SK-N-SH (cell line): ENCODE results near the gene MIPOL1. TPM values are rescaled to one million over a fixed set of nuclear protein-coding genes. Genes with fewer than 3 reads are reported as not detected.
"Not testable (repeated sequence)": the region's sequence is repeated elsewhere in the genome, so short reads cannot be mapped to it uniquely, and the experiment has no call there.

Experiments used
- CTCF ChIA-PET: fragments of 300-600, 350-600 bp; formaldehyde crosslinking; extraction: SDS; loops from one replicate; lab custom pipeline; 2021; lab: Yijun Ruan, JAX
- POLR2A ChIA-PET: fragments of 350-600 bp; sonication (Branson Sonifier 250); formaldehyde crosslinking; extraction: SDS; loops from one replicate; lab custom pipeline; 2020; ENCODE audit warnings: antibody characterized with exemption, inconsistent platforms; lab: Yijun Ruan, JAX
- DNase-seq: peaks from one replicate; pipeline ENCODE4 v3.0.0; 2012
- H2AFZ ChIP-seq: fragments of 200-600 bp; sonication (generic); 2 replicates; pipeline ENCODE4 v1.8.1; 2016; ENCODE audit warnings: antibody characterized with exemption, mild to moderate bottlenecking, low read depth
- H3F3A ChIP-seq: fragments of 200-600 bp; sonication (generic); replicated peaks from 2 replicates; pipeline ENCODE3; 2016; ENCODE audit warnings: antibody characterized with exemption, mild to moderate bottlenecking; ENCODE audit not compliant: insufficient read depth
- H3K27ac ChIP-seq, 2 experiments: fragments of 200-500 bp in 1 of 2; fragments of 200-600 bp in 1 of 2; sonication (Bioruptor generic) in 1 of 2; sonication (generic), shearing (Covaris generic) in 1 of 2; 2 replicates each; pipeline versions ENCODE4 v1.5.1 to v1.6.1; 2014 to 2016; ENCODE audit warnings: low read depth in 2 of 2, inconsistent platforms in 1 of 2, low read length in 1 of 2, mild to moderate bottlenecking in 1 of 2, mixed read lengths in 1 of 2
- H3K27me3 ChIP-seq: fragments of 200-600 bp; sonication (generic), shearing (Covaris generic); 2 replicates; pipeline ENCODE4 v1.6.1; 2016; ENCODE audit warnings: mixed run types; ENCODE audit not compliant: insufficient read depth
- H3K36me3 ChIP-seq, 2 experiments: fragments of 200-500 bp in 1 of 2; fragments of 200-600 bp in 1 of 2; sonication (Bioruptor generic) in 1 of 2; sonication (generic) in 1 of 2; replicated peaks in 1 of 2; 2 replicates each; pipeline versions ENCODE3 to v1.5.1; 2014 to 2016; ENCODE audit warnings: low read length in 1 of 2, mild to moderate bottlenecking in 1 of 2; ENCODE audit not compliant: insufficient read depth in 2 of 2, control insufficient read depth in 1 of 2
- H3K4me1 ChIP-seq, 2 experiments: fragments of 200-500 bp in 1 of 2; fragments of 200-600 bp in 1 of 2; sonication (Bioruptor generic) in 1 of 2; sonication (generic), shearing (Covaris generic) in 1 of 2; 2 replicates each; pipeline versions ENCODE4 v1.5.1 to v1.6.1; 2014 to 2016; ENCODE audit warnings: low read depth in 1 of 2, low read length in 1 of 2, mixed run types in 1 of 2; ENCODE audit not compliant: insufficient read depth in 2 of 2, control insufficient read depth in 1 of 2
- H3K4me2 ChIP-seq: fragments of 200-600 bp; sonication (generic), shearing (Covaris generic); 2 replicates; pipeline ENCODE4 v1.6.1; 2017; ENCODE audit warnings: mixed run types
- H3K4me3 ChIP-seq, 2 experiments: fragments of 200-500 bp in 1 of 2; fragments of 200-600 bp in 1 of 2; sonication (Bioruptor generic) in 1 of 2; sonication (generic), shearing (Covaris generic) in 1 of 2; 2 replicates each; pipeline versions ENCODE4 v1.5.1 to v1.8.1; 2014 to 2016; ENCODE audit warnings: low read depth in 2 of 2, inconsistent platforms in 1 of 2, low read length in 1 of 2, mild to moderate bottlenecking in 1 of 2, mixed read lengths in 1 of 2, moderate library complexity in 1 of 2
- H3K79me2 ChIP-seq: fragments of 200-600 bp; sonication (generic); 2 replicates; pipeline ENCODE4 v1.8.1; 2017; ENCODE audit warnings: mild to moderate bottlenecking; ENCODE audit not compliant: insufficient read depth
- H3K9ac ChIP-seq: fragments of 200-600 bp; sonication (generic); 2 replicates; pipeline ENCODE4 v1.6.1; 2017; ENCODE audit warnings: mixed run types
- H3K9me2 ChIP-seq: fragments of 200-600 bp; sonication (generic); 2 replicates; pipeline ENCODE4 v1.6.1; 2017; ENCODE audit warnings: mixed run types
- H3K9me3 ChIP-seq: fragments of 200-600 bp; sonication (generic); 2 replicates; pipeline ENCODE4 v1.6.1; 2017; ENCODE audit warnings: mixed run types, mild to moderate bottlenecking, moderate library complexity
- H4K20me1 ChIP-seq: fragments of 200-600 bp; sonication (generic); 2 replicates; pipeline ENCODE4 v1.6.1; 2017; ENCODE audit warnings: mild to moderate bottlenecking, mixed run types; ENCODE audit not compliant: insufficient read depth
- CHD2 ChIP-seq: fragments of 150-350 bp; IDR thresholded peaks from 2 replicates; pipeline ENCODE4 v1.6.1; 2018; ENCODE audit warnings: low read length; ENCODE audit not compliant: partially characterized antibody
- EZH2phosphoT487 ChIP-seq: fragments of 200-600 bp; sonication (generic); IDR thresholded peaks from 2 replicates; pipeline ENCODE4 v1.6.1; 2017; ENCODE audit warnings: low read depth, mixed run types, mild to moderate bottlenecking, antibody characterized with exemption, moderate library complexity, borderline replicate concordance
- FOSL2 ChIP-seq: IDR thresholded peaks from 2 replicates; pipeline ENCODE4 v1.4.0; 2012; ENCODE audit warnings: low read depth, mild to moderate bottlenecking, moderate library complexity, borderline replicate concordance
- FOXJ3 ChIP-seq: sonication (generic); formaldehyde crosslinking; IDR thresholded peaks from 2 replicates; pipeline ENCODE4 v1.5.1; 2020; ENCODE audit warnings: mild to moderate bottlenecking, missing genetic modification reagents
- IRF3 ChIP-seq: fragments of 150-350 bp; IDR thresholded peaks from 2 replicates; pipeline ENCODE4 v1.6.1; 2016; ENCODE audit warnings: mild to moderate bottlenecking, low read depth, low read length
- JUND ChIP-seq: IDR thresholded peaks from 2 replicates; pipeline ENCODE4 v1.4.0; 2012
- MAX ChIP-seq: IDR thresholded peaks from 2 replicates; pipeline ENCODE4 v1.4.0; 2012; ENCODE audit warnings: low read depth
- POLR2AphosphoS5 ChIP-seq: IDR thresholded peaks from 2 replicates; pipeline ENCODE4 v1.6.1; 2012; ENCODE audit warnings: low read depth, low read length
- USF1 ChIP-seq: IDR thresholded peaks from 2 replicates; pipeline ENCODE4 v1.4.0; 2012; ENCODE audit warnings: low read depth, borderline replicate concordance
- WGBS: methylation state at CpG from one replicate; pipeline ENCODE4 v1.1.6; 2017; ENCODE audit warnings: low lambda C conversion rate; 5-methylcytosine and 5-hydroxymethylcytosine counted together
- polyA plus RNA-seq, 3 experiments: library from polyadenylated mRNA; depleted of rRNA; stranded (reverse); fragments of >200 nt; gene quantifications; 2 replicates each; pipeline ENCODE4 v1.2.3, GENCODE V29; 2012
- TF ChIP-seq, protein P1 (sequence below): fragments of 150-350 bp; IDR thresholded peaks from 2 replicates; pipeline ENCODE4 v1.6.1; 2017; ENCODE audit warnings: antibody characterized with exemption, low read length, low read depth, borderline replicate concordance
- TF ChIP-seq, protein P2 (sequence below): fragments of 200-600 bp; sonication (generic); IDR thresholded peaks from 2 replicates; pipeline ENCODE4 v1.6.1; 2017; ENCODE audit warnings: antibody characterized with exemption, mild to moderate bottlenecking, moderate library complexity

MIPOL1 gene
- polyA plus RNA-seq, 1 of the 3 experiments (the other 2 are of a cell fraction), result 0.23 TPM

DNA sequence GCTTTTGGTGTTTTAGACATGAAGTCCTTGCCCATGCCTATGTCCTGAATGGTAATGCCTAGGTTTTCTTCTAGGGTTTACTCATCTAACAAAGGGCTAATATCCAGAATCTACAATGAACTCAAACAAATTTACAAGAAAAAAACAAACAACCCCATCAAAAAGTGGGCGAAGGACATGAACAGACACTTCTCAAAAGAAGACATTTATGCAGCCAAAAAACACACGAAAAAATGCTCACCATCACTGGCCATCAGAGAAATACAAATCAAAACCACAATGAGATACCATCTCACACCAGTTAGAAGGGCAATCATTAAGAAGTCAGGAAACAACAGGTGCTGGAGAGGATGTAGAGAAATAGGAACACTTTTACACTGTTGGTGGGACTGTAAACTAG, 35.4 kb upstream of the MIPOL1 start:
- POLR2A ChIA-PET, H3K9me3 ChIP-seq, CTCF ChIA-PET, H3K9me2 ChIP-seq, H3K27me3 ChIP-seq, H3F3A ChIP-seq, H3K9ac ChIP-seq, H3K27ac ChIP-seq, H2AFZ ChIP-seq, H3K4me2 ChIP-seq, H3K36me3 ChIP-seq, H3K79me2 ChIP-seq, H3K4me1 ChIP-seq, DNase-seq, H3K4me3 ChIP-seq, H4K20me1 ChIP-seq: not testable (repeated sequence)
- WGBS, result no CpG with 5 or more reads among the region's 2 CpGs

GRCh38 chr14:37165794-37166193, 31.9 kb upstream of the MIPOL1 start:
- H3K9me3 ChIP-seq, result no peaks in the 10 kb centered on the region
- ChIA-PET POLR2A (no interaction called here), CTCF (no interaction called here)
- no peaks in the 10 kb centered on the region for H3F3A ChIP-seq
- H3K9me2 ChIP-seq, result no peaks in the 10 kb centered on the region
- H3K79me2 ChIP-seq, result no peaks in the 10 kb centered on the region
- no peaks in the 10 kb centered on the region for H4K20me1 ChIP-seq
- WGBS, result 6% methylated on average over 3 of the region's 3 CpGs
- no peak overlapping the region for H3K27ac ChIP-seq
- DNase-seq, result no peak
- no peaks in the 10 kb centered on the region for H3K36me3 ChIP-seq
- no peak overlapping the region for H3K9ac ChIP-seq
- no peak overlapping the region for H3K4me3 ChIP-seq
- no peak overlapping the region for H3K4me2 ChIP-seq
- TF ChIP-seq CHD2 (no peak), USF1 (no peak)
- no peaks in the 10 kb centered on the region for H3K27me3 ChIP-seq
- H2AFZ ChIP-seq, result no peak overlapping the region
- H3K4me1 ChIP-seq, result no peaks in the 10 kb centered on the region

- CTCF ChIA-PET, result interaction anchor here (2.0 kb wide), 1 partner anchor 17 kb away, joined by 7 read pairs; no protein-coding TSS in a partner anchor
- WGBS, result 28% methylated on average over 7 of the region's 10 CpGs
- TF ChIP-seq, protein P1, sequence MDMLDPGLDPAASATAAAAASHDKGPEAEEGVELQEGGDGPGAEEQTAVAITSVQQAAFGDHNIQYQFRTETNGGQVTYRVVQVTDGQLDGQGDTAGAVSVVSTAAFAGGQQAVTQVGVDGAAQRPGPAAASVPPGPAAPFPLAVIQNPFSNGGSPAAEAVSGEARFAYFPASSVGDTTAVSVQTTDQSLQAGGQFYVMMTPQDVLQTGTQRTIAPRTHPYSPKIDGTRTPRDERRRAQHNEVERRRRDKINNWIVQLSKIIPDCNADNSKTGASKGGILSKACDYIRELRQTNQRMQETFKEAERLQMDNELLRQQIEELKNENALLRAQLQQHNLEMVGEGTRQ, result no peak
- TF ChIP-seq FOSL2 (no peak), IRF3 (no peak), MAX (no peak), JUND (no peak), EZH2phosphoT487 (no peak), POLR2AphosphoS5 (no peak), FOXJ3 (CRISPR knock-in tag) (no peak)
- TF ChIP-seq, protein P2, sequence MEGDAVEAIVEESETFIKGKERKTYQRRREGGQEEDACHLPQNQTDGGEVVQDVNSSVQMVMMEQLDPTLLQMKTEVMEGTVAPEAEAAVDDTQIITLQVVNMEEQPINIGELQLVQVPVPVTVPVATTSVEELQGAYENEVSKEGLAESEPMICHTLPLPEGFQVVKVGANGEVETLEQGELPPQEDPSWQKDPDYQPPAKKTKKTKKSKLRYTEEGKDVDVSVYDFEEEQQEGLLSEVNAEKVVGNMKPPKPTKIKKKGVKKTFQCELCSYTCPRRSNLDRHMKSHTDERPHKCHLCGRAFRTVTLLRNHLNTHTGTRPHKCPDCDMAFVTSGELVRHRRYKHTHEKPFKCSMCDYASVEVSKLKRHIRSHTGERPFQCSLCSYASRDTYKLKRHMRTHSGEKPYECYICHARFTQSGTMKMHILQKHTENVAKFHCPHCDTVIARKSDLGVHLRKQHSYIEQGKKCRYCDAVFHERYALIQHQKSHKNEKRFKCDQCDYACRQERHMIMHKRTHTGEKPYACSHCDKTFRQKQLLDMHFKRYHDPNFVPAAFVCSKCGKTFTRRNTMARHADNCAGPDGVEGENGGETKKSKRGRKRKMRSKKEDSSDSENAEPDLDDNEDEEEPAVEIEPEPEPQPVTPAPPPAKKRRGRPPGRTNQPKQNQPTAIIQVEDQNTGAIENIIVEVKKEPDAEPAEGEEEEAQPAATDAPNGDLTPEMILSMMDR, result no peak
Measured at GRCh38 chr14:37167151-37168047, 30.3 kb upstream of the MIPOL1 start.

More at GRCh38 chr14:37167151-37168047, 30.3 kb upstream of the MIPOL1 start:
- no peak for DNase-seq
- H3K4me1 ChIP-seq, result no peaks in the 10 kb centered on the region
- H3K9me2 ChIP-seq, result no peaks in the 10 kb centered on the region
- no peaks in the 10 kb centered on the region for H3K9me3 ChIP-seq
- no peak overlapping the region for H3K9ac ChIP-seq
- H3K27ac ChIP-seq, result no peak overlapping the region
- no peak overlapping the region for H2AFZ ChIP-seq
- no peaks in the 10 kb centered on the region for H3K79me2 ChIP-seq
- H3K36me3 ChIP-seq, result no peaks in the 10 kb centered on the region
- no peak overlapping the region for H3K4me3 ChIP-seq
- POLR2A ChIA-PET, result no interaction called here
- no peaks in the 10 kb centered on the region for H4K20me1 ChIP-seq
- no peaks in the 10 kb centered on the region for H3F3A ChIP-seq
- no peaks in the 10 kb centered on the region; the same call in 1 of the 2 replicates for H3K27me3 ChIP-seq
- H3K4me2 ChIP-seq, result no peak overlapping the region
